Testis (tissue), 2 donors: ENCODE results near the gene NUP93.

Experiments
- CTCF ChIP-seq, 3 experiments: fragments of 450-650 bp in 2 of 3; fragments of 200-600 bp in 1 of 3; sonication (generic) in 1 of 3; IDR thresholded peaks; one replicate each; pipeline ENCODE4 v1.5.1; 2016 to 2019; ENCODE audit warnings: antibody characterized with exemption in 3 of 3, mild to moderate bottlenecking in 2 of 3, moderate library complexity in 1 of 3
- POLR2A ChIP-seq: fragments of 450-650 bp; IDR thresholded peaks from one replicate; pipeline ENCODE4 v1.6.1; 2017; ENCODE audit warnings: antibody characterized with exemption, mild to moderate bottlenecking, moderate library complexity

- TF ChIP-seq POLR2A (no peak), CTCF (IDR thresholded peaks at IDR 0.05) (no peak)
Observed at GRCh38 chr16:56874800-56875199, 144.9 kb downstream of the NUP93 start.
